ENCODE results near the gene SPNS2. TPM values are rescaled to one million over a fixed set of nuclear protein-coding genes. Genes with fewer than 3 reads are reported as not detected.

Gene SPNS2
- total and polyA plus RNA-seq, 3 donors from 2014 or later = 6.7 to 11.5 (median 8.0) TPM

GRCh38 chr17:4534928-4535666 is 36.4 kb downstream of the SPNS2 start:
- Histone ChIP-seq H3K36me3 (ENCODE audit: low read depth, missing control alignments) (no peaks in the 10 kb centered on the region), H3K4me3 (no peak overlapping the region), H3K9me3 (no peaks in the 10 kb centered on the region), H3K27ac (no peak overlapping the region), H3K27me3 (no peaks in the 10 kb centered on the region), H3K4me1 (peaks cover 41% of the 10 kb centered on the region)
- intact Hi-C loops (cut with DNase I; ENCODE audit: low total_unique reads) = no loop called here
- WGBS, 2 donors = 84 to 85% methylated on average over 13 to 27 of the region's 27 CpGs
- no peak for DNase-seq
- TF ChIP-seq CTCF (IDR thresholded peaks at IDR 0.05) = no peak
- TF ChIP-seq POLR2A (IDR thresholded peaks at IDR 0.05) = no peak

- no peaks in the 10 kb centered on the region for H3K27me3 ChIP-seq
- no peak overlapping the region for H3K27ac ChIP-seq
- no peaks in the 10 kb centered on the region for H3K9me3 ChIP-seq
- TF ChIP-seq POLR2A (IDR thresholded peaks at IDR 0.05) (no peak), CTCF (IDR thresholded peaks at IDR 0.05) (no peak)
- no peak overlapping the region for H3K4me3 ChIP-seq
- DNase-seq = no peak
- intact Hi-C loops (cut with DNase I; ENCODE audit: low total_unique reads) = no loop called here
- WGBS, 2 donors = 63 to 77% methylated on average over 11 to 19 of the region's 19 CpGs
- H3K36me3 ChIP-seq (ENCODE audit: low read depth, missing control alignments) = no peaks in the 10 kb centered on the region
- H3K4me1 ChIP-seq = peaks cover 41% of the 10 kb centered on the region
Measured at GRCh38 chr17:4535667-4536258, 37.1 kb downstream of the SPNS2 start.

GRCh38 chr17:4536259-4536741 is 37.6 kb downstream of the SPNS2 start:
- 32 to 60% methylated on average over 9 to 18 of the region's 19 CpGs for WGBS, 2 donors
- Histone ChIP-seq H3K36me3 (ENCODE audit: low read depth, missing control alignments) (no peaks in the 10 kb centered on the region), H3K27ac (peak overlapping the region in 1 of 2 donors; percentile 30), H3K9me3 (no peaks in the 10 kb centered on the region), H3K27me3 (no peaks in the 10 kb centered on the region), H3K4me1 (peaks cover 41% of the 10 kb centered on the region), H3K4me3 (no peak overlapping the region)
- intact Hi-C loops (cut with DNase I; ENCODE audit: low total_unique reads) = no loop called here
- no peak for DNase-seq
- no peak for TF ChIP-seq POLR2A (IDR thresholded peaks at IDR 0.05)
- no peak for TF ChIP-seq CTCF (IDR thresholded peaks at IDR 0.05)

GRCh38 chr17:4536742-4537411 is 38.2 kb downstream of the SPNS2 start:
- peaks cover 41% of the 10 kb centered on the region for H3K4me1 ChIP-seq
- intact Hi-C loops (cut with DNase I; ENCODE audit: low total_unique reads) = no loop called here
- TF ChIP-seq CTCF (IDR thresholded peaks at IDR 0.05) (no peak), POLR2A (IDR thresholded peaks at IDR 0.05) (no peak)
- peak; percentile 63 for DNase-seq
- H3K4me3 ChIP-seq = no peak overlapping the region
- no peaks in the 10 kb centered on the region for H3K27me3 ChIP-seq
- H3K9me3 ChIP-seq = no peaks in the 10 kb centered on the region
- H3K27ac ChIP-seq = peak overlapping the region; percentile 30 to 39
- no peaks in the 10 kb centered on the region for H3K36me3 ChIP-seq (ENCODE audit: low read depth, missing control alignments)
- 47 to 62% methylated on average over 16 to 18 of the region's 18 CpGs for WGBS, 2 donors
